ENCODE results near the gene GDF10.

- no peak for TF ChIP-seq CEBPZ (IDR thresholded peaks at IDR 0.05; ENCODE audit: low read depth, low read length)
- no peak for TF ChIP-seq EZH2 (IDR thresholded peaks at IDR 0.05; ENCODE audit: borderline replicate concordance, control insufficient read depth, low read depth, low read length)
- TF ChIP-seq CTCF (IDR thresholded peaks at IDR 0.05 in 2 of 3, conservative IDR thresholded peaks at IDR 0.05 in 1 of 3; ENCODE audit: control insufficient read depth in 2 of 3, extremely low read depth in 1 of 3, insufficient read depth in 1 of 3, low read depth in 3 of 3, low read length in 3 of 3), result no peak
- no peak for TF ChIP-seq TBL1XR1 (IDR thresholded peaks at IDR 0.05; ENCODE audit: low read depth, low read length)
- TF ChIP-seq RELB (IDR thresholded peaks at IDR 0.05; ENCODE audit: low read depth), result no peak
- TF ChIP-seq MEF2B (IDR thresholded peaks at IDR 0.05; ENCODE audit: partially characterized antibody, poor library complexity, severe bottlenecking), result no peak
- TF ChIP-seq REST (IDR thresholded peaks at IDR 0.05; ENCODE audit: low read depth, low read length), result no peak
Observed at GRCh38 chr10:47351899-47352815, 52.2 kb downstream of the GDF10 start.
